Activated CD4-positive, alpha-beta T cell treated with anti-CD3 and anti-CD28 coated beads for 4 hours (primary cell): ENCODE results near the gene AP5B1.

ENCODE experiments used
- DNase-seq, 2 donors: peaks; one replicate each; pipeline ENCODE4 v3.0.0-alpha.2; 2020

AP5B1 gene

DNA sequence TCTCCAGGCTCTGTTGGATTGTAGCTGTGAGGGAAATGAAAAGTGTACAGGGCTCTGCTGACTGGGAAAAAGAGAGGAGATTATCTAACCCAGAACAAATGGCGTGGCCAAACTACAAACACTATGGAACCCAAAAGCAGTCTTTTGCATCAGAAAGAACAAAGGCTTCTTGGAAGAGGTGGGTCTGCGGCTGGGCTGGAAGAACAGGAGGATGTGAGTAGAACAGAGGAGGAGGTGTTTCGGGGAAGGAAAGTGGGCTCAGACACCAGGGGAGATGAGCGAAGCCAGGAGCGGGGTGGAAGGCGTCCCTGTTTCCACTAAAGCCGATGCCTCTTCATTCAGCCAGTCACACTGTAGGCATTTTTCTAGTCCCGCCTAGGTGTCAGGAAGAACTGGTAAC, 18.1 kb upstream of the AP5B1 start:
- no peak for DNase-seq

DNA sequence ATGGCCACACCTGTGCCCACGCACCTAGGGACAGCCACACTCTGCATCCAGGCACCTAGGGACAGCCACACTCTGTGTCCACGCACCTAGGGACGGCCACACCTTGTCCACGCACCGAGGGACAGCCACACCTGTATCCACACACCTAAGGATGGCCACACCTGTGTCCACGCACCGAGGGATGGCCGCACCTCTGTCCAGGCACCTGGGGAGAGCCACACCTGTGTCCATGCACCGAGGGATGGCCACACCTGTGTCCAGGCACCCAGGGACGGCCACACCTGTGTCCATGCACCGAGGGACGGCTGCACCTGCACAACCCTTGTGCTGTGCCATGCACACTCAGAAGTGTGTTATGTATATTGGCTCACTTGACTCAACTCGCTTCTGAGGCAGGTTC, 16.9 kb upstream of the AP5B1 start:
- DNase-seq = no peak

DNA sequence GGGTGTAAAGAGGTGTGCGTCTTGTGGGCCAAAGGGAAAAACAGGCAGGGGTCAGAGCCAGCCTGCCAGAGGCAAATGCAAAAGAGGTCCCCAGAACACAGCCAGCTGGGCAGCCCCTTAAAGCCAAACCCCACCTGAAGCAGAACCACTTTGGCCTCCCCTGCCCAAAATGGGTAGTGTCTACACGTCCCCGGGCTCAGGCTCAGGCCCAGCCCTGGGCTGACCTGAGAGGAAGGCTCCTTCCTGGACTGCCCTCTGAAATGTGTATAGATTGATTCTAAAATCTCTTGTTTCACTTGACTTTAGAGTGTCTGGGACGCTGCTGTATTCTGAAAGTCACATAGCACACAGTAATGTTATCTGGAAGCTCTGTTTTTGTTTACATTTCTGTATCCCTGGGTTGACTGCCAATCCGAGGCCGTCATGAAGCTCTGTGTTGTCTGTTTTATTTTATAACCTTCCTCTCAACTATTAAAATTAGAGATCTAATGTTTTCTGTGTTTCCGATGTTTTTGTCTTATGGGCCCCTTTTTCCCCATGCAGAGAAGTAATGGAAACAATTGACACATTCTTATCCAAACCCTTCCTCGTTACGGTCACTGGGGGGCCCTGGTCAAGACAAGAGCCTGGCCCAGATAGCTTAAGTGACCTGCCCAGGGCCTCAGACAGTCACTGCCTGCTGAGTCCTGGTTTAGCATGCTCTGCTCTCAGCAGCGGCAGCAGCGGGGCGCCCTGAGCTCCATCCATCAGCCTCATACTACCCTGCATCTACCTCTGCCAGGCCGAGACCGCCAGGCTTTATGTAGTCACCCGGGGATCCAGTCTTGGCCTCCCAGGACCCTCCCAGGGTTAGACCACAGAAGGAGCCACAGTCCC, 16.2 kb upstream of the AP5B1 start:
- no peak for DNase-seq

DNA sequence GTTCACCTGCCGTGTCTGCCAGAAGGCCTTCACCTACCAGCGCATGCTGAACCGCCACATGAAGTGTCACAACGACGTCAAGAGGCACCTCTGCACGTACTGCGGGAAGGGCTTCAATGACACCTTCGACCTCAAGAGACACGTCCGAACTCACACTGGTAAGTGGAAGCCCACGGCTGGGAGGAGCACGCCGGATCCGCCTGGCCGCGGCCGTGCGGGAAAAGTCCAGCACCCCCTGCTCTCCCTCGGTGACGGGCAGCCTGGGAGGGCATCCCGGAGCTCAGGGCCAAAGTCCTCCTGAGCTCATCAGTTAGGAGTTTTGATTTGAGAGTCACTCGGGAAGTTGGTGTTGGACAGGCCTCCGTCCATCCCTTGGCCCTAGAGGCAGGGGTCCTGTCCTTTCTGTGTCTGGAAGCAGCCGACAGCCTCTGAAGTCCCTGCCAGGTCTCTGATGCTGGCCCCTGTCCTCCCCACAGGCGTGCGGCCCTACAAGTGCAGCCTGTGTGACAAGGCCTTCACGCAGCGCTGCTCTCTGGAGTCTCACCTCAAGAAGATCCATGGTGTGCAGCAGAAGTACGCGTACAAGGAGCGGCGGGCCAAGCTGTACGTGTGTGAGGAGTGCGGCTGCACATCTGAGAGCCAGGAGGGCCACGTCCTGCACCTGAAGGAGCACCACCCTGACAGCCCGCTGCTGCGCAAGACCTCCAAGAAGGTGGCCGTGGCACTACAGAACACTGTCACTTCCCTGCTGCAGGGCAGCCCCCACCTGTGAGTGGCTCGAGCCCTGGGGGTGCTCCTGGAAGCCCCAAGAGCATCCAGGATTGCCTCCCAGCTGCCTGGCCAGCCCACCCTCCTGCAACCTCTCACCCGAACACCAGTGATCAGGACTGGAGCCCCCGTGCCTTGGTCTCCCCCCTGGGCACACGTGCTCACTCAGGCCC, 14.1 kb upstream of the AP5B1 start:
- no peak for DNase-seq

DNA sequence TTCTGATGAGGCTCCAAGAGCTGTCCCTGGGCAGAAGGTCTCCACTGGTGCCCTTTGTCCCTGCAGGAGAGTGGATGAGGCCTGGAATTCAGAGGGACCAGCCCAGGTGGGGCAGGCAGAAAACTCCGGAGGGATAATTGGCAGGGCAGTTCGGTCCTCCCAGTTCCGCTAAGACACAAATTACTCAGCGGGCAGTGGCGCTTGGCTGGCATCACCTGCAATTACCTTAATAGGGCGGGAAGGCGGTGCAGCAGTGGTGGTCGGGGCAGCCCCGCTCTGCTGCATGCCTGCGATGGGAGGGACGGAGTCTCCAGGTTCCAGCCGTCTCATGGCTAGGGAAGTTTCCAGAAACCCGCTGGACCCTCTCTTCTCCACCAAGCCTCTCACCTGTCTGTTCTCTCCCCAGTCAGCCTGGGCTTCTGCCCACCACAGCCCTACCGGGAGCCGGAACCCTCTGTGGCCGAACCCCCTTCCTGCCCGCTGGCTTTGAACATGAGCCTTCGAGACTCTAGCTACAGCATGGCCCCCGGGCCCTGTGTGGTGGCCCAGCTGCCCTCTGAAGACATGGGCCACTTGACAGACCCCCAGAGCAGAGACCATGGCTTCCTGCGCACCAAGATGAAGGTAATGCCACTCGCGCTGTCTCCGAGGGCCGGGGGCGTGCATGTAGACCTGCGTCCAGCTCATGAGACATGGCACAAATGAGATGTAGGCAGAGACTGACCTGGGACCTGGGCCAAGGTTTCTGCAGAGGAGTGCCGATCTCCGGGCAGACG, 13.0 kb upstream of the AP5B1 start:
- no peak for DNase-seq

DNA sequence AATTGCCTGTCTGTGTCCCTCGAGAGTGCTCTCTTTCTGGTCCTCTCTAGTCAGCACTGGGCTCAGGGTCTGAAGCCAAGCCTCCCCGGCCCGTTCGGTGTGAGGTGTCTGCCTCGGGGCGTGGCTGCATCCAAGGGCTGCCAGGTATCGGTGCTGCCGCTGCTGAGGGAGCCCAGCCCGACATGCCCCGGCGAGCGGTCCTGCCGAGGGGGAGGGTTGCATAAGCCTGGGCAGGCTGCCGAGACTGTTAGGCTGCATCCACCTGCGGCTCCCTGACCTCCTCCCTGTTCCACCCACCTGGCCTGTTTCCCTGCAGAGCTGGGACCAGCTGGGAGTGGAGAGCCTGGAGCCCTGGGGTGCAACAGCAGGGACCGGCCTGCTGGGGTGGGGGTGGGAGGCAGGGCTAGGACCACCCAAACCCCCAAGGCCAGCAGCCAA, 12.4 kb upstream of the AP5B1 start:
- no peak for DNase-seq

DNA sequence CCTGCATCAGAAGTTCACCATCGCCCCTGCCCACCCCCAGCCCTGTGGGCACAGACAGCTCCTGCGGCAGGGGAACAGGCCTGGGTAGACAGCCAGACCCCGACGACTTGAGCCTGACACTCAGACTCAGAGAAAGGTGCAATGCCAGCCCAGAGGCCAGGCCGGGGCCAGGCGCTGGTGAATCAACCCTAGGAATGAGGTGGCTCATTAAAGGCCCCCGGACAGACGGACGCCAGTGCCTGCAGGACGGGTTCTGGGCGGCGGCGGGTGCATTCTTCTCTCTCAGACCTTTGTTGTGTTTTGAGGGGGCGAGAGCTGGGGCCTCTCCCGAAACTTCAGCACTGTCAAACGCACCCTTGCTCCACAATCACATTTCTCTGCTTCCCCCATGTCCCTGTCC, 11.7 kb upstream of the AP5B1 start:
- DNase-seq = no peak

DNA sequence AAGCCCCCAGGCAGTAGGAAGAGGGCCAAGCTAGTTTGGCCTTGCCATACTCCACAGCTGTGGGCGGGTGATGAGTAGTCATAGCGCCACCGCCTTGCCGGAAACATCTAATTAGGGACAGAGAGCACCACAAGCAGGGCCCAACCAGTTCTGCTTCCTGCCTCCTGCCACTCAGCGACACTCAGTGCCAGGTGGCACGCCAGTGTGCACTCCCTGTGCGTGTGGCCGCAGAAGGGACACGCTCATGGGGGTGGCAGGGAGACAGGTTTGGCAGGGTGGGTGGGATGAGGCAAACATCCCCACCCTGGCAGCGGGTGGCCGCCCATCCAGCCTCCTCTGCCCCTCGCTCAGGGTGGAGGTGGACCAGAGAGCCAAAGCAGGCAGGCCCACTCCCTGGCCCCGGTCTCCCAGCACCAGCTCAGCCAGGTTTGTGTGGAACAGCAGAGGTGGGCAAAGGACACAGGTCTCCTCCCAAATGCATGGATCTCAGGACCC, 11.0 kb upstream of the AP5B1 start:
- peak; percentile 26 to 37 for DNase-seq

DNA sequence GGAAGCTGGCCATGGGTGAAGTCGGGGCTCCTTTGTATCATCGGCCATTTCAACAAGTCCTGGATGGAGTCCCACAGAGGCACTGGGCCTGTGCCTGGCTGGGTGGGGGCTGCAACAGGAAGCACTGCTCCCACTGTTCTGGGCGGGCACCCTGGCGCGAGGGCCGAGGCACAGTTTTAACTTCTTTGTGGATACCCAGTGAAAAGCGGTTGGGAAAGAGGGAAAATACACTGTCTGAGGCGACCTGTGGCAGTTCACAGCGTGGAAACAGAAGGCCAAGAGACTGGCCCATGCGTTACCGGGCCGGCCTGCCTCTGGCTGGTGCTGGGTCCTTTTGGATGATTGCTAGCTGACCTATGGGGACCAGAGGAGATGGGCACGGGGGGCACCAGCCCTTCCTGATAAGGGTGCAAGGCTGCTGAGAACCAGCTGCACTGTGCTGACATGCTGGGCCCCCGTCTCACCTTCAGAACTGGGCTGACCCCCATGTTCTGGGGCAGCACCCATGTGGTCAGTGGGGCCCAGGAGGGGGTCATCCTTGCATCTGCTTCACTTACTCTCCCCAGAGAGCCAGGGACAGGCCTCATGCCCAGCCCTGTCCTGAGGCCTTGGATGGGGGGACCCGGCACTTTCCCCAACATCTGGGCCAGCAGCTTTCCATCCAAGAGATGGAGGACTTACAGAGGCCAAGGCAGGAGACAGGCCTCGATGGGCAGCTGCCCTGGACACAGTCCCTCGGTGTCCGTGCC, 10.3 kb upstream of the AP5B1 start:
- no peak for DNase-seq

DNA sequence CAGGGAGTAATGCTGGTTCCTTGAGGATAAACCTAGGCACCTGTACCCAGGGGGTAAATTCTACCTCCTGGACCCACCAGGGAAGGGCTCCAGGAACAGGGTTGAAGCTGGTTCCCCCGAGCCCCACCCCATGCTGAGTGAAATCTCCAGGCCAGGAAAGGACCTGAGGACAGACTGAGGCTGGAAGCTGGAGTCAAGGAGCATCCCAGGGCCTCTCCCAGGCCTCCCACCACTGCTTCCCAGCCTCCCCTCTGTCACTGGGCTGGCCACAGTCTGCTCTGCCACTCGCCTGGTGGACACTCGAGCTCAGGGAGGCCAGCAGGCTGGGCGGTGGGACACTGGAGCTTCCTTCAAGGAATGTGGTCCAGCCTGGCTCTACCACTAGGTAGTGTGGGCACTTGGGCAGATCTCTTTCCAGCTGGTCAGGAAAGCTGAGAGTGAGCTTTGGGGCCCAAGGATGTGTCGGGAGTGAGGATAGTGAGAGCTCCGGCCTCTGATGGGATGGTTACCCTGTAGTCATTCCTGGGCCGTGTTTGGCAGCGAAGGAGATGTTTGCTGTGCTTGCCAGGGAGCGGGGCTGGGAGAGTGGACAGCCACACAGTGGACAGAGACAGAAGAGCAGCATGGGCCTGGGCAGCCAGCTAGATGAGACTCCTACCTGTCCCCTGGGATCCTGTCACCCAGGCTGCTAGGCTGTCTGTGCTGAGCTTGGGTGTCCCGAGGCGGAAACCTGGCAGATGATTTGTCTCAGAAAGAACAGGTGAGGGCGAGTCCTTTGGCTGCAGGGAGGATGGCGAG, 9.5 kb upstream of the AP5B1 start:
- DNase-seq = no peak

DNA sequence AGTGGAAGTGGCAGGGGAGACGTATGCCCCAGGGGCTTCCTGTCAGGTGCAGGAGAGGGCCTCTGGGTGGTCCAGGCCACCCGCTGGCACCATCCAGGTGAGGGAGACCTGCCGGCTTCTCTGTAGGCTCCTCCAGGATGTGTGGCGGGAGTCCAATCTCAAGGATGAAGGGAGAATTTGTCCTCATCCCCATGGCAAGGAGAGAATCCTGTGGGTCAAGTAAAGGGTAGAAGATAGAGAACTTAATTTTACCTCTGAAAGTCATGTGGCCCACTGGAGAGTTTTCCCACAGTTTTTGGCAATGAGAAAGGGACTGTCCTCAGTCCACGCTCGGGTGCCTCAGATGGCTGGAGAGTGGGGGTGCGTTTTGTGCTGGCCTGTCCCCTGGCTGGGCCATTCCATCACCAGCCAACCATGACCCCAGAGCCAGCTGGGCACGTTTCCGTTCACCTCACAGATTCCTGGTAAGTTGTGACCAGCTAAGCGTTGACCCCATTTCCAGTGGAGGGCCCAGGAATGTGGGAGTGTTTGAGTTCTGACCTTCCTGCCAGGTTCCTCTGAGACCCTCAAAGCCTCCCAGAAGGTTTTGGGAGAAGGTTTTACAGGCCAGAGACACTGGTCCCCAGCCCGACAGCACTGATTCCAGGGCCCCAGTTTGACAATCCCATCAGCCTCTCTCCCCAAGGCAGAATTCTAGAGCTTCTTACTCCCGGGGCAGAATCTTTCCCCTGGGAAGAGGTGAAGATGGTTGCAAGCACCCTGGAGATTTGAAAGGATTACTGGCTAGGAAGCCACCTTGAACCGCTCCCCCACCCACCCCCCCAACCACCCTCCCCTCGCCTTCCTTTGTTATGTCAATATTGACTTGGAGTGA, 8.7 kb upstream of the AP5B1 start:
- DNase-seq = no peak

DNA sequence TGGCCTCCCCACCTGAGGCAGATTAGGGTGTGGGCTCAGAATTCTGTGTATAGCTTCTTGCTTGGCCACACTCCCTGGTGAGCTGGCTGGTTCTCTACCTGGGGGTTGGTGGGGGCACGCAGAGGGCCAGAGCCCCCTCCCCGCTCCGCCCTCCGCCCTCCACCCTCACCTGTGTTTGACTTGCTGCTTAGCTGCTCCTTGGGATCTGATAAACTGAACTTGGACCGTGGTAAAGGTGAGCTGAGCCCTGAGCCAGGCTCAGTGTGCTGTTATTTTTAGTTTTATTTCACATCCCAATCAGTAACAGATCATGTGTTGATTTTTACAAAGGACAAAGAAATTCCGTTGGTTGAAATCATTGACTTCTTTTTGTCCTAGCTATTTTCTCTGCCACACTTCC, 8.0 kb upstream of the AP5B1 start:
- DNase-seq = no peak

DNA sequence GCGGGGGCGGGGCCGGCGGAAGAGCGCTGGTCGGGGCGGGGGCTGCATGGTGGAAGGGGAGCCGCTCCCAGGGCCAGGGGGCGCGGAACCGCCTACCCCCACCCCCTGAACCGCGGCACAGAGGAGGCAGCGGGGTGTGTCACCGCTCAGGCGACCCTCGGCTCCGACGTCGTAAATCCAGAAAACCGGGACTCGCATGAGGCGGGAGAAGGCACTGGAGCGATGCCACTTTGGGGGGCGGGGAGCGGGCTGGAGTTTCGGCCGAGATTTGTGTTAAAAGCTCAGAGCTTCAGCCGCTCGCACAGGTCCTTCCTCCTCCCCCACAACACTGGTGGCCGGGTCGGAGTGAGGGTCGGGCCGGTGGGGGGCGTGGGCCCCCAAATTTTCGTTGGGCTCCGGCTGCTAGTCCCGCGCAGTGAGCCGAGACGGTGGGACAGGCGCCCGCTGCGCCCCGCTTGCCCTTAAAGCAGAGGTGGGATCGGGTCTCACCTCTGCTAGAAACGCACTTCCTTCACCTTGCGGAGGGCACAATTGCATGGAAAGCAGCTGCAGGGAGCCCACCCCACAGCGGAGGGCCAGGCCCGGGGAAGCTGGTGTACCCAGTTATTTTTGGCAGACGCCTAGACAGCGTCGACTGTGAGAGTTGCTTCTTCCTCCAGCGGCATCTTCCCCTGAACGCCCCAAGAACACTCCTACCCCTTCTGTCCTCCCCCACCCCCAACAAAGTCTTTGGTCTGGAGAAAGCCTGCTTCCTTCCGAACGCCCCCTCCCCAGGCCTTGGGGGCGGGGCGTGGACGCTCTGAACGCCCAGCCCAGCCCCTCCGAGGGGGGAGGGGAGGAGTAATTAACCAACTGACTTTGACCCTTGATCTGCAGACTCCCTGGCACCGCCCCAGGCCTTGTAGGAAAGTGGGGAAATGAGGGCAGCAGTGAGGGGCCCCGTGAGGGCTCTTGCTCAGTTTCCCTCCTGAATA, 7.2 kb upstream of the AP5B1 start:
- no peak for DNase-seq

DNA sequence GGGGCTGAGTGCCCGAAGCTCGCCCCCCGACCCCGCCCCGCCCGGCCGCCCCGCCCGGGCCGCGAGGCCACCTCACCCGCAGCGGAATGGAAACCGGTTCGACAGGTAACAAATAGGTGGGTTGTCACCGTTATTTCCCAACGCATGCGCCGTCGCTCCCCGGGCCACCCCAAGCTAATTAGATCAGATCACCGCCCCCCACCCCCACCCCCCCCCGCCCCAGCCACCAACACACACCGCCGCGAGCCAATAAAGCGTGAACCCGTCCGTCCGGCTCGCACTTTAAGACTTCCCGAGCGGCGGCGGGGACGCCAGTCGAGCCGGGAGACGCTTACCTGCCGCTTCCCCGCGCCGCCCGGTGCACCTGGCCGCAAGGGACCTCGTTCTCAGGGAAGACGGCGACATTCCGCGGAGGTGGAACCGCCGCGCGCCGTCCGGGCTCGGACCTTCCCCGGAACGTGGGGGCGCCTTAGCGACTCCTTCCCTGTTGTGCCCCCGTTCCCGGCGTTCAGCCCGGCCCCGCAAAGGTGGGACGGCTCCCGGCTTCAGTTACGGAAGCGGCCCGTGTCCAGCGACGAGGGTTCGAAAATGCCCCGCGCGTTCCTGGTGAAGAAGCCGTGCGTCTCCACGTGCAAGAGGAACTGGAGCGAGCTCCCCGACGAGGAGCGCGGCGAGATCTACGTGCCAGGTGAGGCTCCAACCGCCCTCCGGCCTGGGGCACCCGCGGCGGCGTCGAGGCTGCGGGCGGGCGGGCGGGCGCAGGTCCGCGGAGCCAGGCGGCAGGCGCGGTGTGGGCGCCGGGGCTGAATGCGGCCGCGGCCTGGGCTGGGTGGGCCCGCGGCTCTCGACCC, 6.2 kb upstream of the AP5B1 start, which contains the start of gene OVOL1:
TSS of gene OVOL1 (plus strand) at position 278 of the 851 bp plus-strand sequence. CDS start at position 589, 311 bp downstream.
- peak; percentile 39 for DNase-seq

DNA sequence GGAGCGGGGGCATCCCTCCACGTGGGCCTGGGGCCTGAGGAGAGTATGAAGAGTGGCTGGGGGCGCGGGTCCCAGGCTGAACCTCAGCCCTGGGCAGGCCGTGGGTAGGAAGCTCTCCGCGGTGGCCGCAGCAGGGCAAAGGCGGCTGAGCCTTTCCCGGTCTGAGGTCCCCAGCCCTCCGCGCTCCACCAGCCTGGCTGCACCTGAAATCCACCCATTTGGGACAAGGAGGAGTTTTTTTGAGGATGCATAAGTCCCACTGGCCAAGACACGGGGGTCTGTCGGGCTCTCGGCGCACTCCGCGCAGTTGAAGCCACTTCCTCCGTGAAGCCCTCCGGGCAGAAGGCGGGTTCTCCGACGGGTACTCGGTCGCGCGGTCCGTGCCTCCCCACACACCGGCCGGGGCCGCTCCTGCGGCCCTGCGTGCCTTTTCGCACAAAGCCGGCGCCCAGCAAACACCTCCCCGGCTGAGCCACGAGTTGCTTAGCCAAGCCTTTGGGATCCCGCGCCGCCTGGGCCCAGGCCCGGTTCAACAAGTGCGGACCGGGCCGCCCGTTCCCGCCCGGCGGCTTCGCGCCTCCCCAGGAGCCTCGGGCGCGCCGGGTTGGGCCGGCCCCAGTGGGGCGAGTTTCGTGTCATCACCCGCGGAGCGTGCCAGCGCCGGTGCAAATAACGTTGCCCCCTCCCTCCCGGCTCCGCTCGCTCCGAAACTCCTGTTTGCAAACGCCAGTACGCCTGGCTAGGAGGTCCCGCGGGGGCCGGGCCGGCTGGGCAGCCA, 5.4 kb upstream of the AP5B1 start:
- no peak for DNase-seq

DNA sequence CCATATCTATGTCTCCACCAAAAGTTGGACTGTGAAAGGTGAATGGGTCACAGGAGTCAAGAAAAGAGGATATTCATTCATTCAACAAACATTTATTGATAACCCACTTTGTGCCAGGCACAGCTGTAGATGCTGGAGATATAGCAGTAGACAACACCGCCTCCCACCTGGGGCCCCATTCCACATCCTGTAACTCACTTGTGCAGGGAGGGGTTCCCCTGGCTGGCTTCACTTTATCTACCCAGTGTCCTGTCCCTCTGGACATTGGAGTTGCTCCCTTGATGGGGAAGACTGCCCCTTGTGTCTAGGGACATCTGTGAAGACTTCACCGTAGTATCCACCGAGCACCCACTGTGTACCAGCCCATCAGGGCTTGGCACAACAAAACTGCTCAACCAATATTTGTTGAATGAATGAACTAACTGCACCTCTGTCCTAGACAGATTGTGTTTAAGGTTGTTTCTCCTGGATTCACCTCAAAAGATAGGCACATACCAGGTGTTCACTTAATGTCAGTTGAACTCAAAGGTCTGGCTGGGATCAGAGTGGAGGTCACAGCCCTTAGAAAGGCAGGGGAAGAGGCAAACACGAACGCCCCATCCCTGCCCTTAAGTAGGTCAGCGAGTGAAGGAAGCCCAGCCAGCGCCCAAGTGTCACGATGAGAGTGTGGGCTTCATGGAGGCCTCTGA, 4.7 kb upstream of the AP5B1 start:
- DNase-seq = no peak
